Endothelial cell of umbilical vein (primary cell): Measurements from ENCODE around the gene MRPS14. TPM values are rescaled to one million over a fixed set of nuclear protein-coding genes. Genes with fewer than 3 reads are reported as not detected.

Experiments used
- BruUV-seq: library from RNA; stranded (reverse); fragments of 400-500 nt; replicated peaks from 2 replicates; lab custom pipeline; 2021; lab: Mats Ljungman, UMichigan
- CTCF ChIA-PET: fragments of 300-600, 350-600 bp; sonication (Branson Sonifier 250); formaldehyde crosslinking; loops from one replicate; lab custom pipeline; 2021; ENCODE audit warnings: antibody characterized with exemption, inconsistent platforms; lab: Charles Lee
- POLR2A ChIA-PET: fragments of 300-600, 350-600 bp; sonication (Branson Sonifier 250); formaldehyde crosslinking; loops from one replicate; lab custom pipeline; 2021; ENCODE audit warnings: antibody characterized with exemption, inconsistent platforms; lab: Charles Lee
- DNase-seq: peaks from one replicate; pipeline ENCODE4 v3.0.0-alpha.2; 2011; ENCODE audit warnings: low read depth, low spot score
- FAIRE-seq: peaks from 2 replicates; lab custom pipeline; 2011; peaks lifted over from hg19 to GRCh38; lab: Jason Lieb, UNC
- H2AFZ ChIP-seq: 2 replicates; pipeline ENCODE4 v1.6.0; 2012; ENCODE audit warnings: low read depth, low read length, control low read depth, inconsistent platforms
- H3K27ac ChIP-seq: 2 replicates; pipeline ENCODE4 v1.5.1; 2011; ENCODE audit warnings: low read depth, mild to moderate bottlenecking, control low read depth, low read length, moderate library complexity; ENCODE audit not compliant: insufficient read depth
- H3K27me3 ChIP-seq, 2 experiments: 2 replicates each; pipeline versions ENCODE4 v1.6.0 to v1.6.1; 2011; ENCODE audit warnings: low read length in 2 of 2, mixed read lengths in 1 of 2; ENCODE audit not compliant: control insufficient read depth in 2 of 2, insufficient read depth in 2 of 2
- H3K36me3 ChIP-seq, 2 experiments: 2 replicates in 1 of 2; 3 replicates in 1 of 2; pipeline ENCODE4 v1.5.1; 2011; ENCODE audit warnings: low read length in 2 of 2, mild to moderate bottlenecking in 1 of 2, moderate library complexity in 1 of 2; ENCODE audit not compliant: control insufficient read depth in 2 of 2, insufficient read depth in 2 of 2; ENCODE audit errors: extremely low read depth in 1 of 2
- H3K4me1 ChIP-seq: 3 replicates; pipeline ENCODE4 v1.5.1; 2011; ENCODE audit warnings: mild to moderate bottlenecking, low read length; ENCODE audit not compliant: control insufficient read depth, insufficient read depth; ENCODE audit errors: extremely low read depth
- H3K4me2 ChIP-seq: 2 replicates; pipeline ENCODE4 v1.6.1; 2011; ENCODE audit warnings: low read length, control low read depth, mixed read lengths; ENCODE audit not compliant: insufficient read depth
- H3K4me3 ChIP-seq, 3 experiments: fragments of 200-600 bp in 1 of 3; sonication (generic), shearing (Covaris generic) in 1 of 3; replicated peaks in 1 of 3; 2 replicates each; pipeline ENCODE4 v1.5.1; 2011 to 2016; ENCODE audit warnings: control low read depth in 3 of 3, low read length in 3 of 3, mild to moderate bottlenecking in 2 of 3, inconsistent platforms in 1 of 3, low read depth in 1 of 3, moderate library complexity in 1 of 3; ENCODE audit not compliant: insufficient read depth in 1 of 3
- H3K79me2 ChIP-seq: 2 replicates; pipeline ENCODE4 v1.6.0; 2012; ENCODE audit warnings: low read length, inconsistent platforms; ENCODE audit not compliant: control insufficient read depth, insufficient read depth
- H3K9ac ChIP-seq: replicated peaks from 2 replicates; pipeline ENCODE3; 2011; ENCODE audit warnings: low read length, control low read depth; ENCODE audit not compliant: insufficient read depth; ENCODE audit errors: extremely low read depth
- H3K9me1 ChIP-seq: replicated peaks from 3 replicates; pipeline ENCODE4 v1.6.0; 2011; ENCODE audit warnings: mild to moderate bottlenecking, low read length; ENCODE audit not compliant: control insufficient read depth, insufficient read depth; ENCODE audit errors: extremely low read depth
- H3K9me3 ChIP-seq: replicated peaks from 2 replicates; pipeline ENCODE4 v1.5.1; 2012; ENCODE audit warnings: low read length, inconsistent platforms; ENCODE audit not compliant: control insufficient read depth, insufficient read depth
- H4K20me1 ChIP-seq: replicated peaks from 2 replicates; pipeline ENCODE3; 2011; ENCODE audit warnings: mild to moderate bottlenecking, low read length; ENCODE audit not compliant: control insufficient read depth, insufficient read depth; ENCODE audit errors: extremely low read depth
- CTCF ChIP-seq, 2 donors: IDR thresholded peaks; 1 replicate in 1 of 2; 2 replicates in 1 of 2; pipeline ENCODE4 v1.5.1; 2011; ENCODE audit warnings: low read length in 2 of 2, mild to moderate bottlenecking in 2 of 2, moderate library complexity in 2 of 2, control low read depth in 1 of 2, inconsistent platforms in 1 of 2, low read depth in 1 of 2; ENCODE audit not compliant: insufficient read depth in 1 of 2; ENCODE audit errors: extremely low read depth in 1 of 2
- EZH2 ChIP-seq: IDR thresholded peaks from 2 replicates; pipeline ENCODE4 v1.6.1; 2012; ENCODE audit warnings: borderline replicate concordance, low read depth, mild to moderate bottlenecking, moderate library complexity, low read length, inconsistent platforms; ENCODE audit not compliant: severe bottlenecking
- FOS ChIP-seq: IDR thresholded peaks from 2 replicates; pipeline ENCODE4 v1.6.1; 2011; ENCODE audit warnings: mild to moderate bottlenecking, low read length, moderate library complexity, borderline replicate concordance; ENCODE audit not compliant: insufficient read depth
- GATA2 ChIP-seq: IDR thresholded peaks from 2 replicates; pipeline ENCODE4 v1.7.0; 2011; ENCODE audit warnings: low read depth, mild to moderate bottlenecking, moderate library complexity, mixed read lengths, low read length; ENCODE audit not compliant: insufficient read length, insufficient read depth
- JUN ChIP-seq: IDR thresholded peaks from 2 replicates; pipeline ENCODE4 v1.6.1; 2011; ENCODE audit warnings: borderline replicate concordance, low read depth; ENCODE audit not compliant: insufficient read length, insufficient read depth
- MAX ChIP-seq: IDR thresholded peaks from 2 replicates; pipeline ENCODE4 v1.6.1; 2011; ENCODE audit not compliant: insufficient read depth, insufficient read length
- MYC ChIP-seq: IDR thresholded peaks from one replicate; pipeline ENCODE4 v1.6.1; 2011; ENCODE audit warnings: mild to moderate bottlenecking, low read depth, low read length
- POLR2A ChIP-seq: IDR thresholded peaks from 2 replicates; pipeline ENCODE4 v1.6.1; 2012; ENCODE audit warnings: low read depth, mild to moderate bottlenecking, control low read depth, low read length
- POLR2AphosphoS5 ChIP-seq: IDR thresholded peaks from 2 replicates; pipeline ENCODE4 v1.6.1; 2012; ENCODE audit warnings: low read depth, mild to moderate bottlenecking, control low read depth, low read length, moderate library complexity; ENCODE audit not compliant: insufficient read depth
- dilution Hi-C: fragments of 300-500 bp; cut with MboI; formaldehyde crosslinking; loops from one replicate; pipeline ENCODE4 v1.15.0; 2019; ENCODE audit warnings: low sequenced_read_pairs; ENCODE audit not compliant: extremely low pct_ligation_motif_present
- intact Hi-C: fragments of 100-400 bp; cut with micrococcal nuclease; formaldehyde crosslinking; loops from one replicate; pipeline ENCODE4 v1.10.0; 2022
- polyA plus RNA-seq, 4 experiments: library from polyadenylated mRNA; depleted of rRNA in 3 of 4; stranded (reverse) in 3 of 4; unstranded in 1 of 4; fragments of >200 nt; gene quantifications; 2 replicates each; pipeline versions ENCODE4 v1.2.1 to v1.2.3, GENCODE V29; 2011 to 2012; ENCODE audit warnings: missing spikeins in 1 of 4
- small RNA-seq: library from RNA; depleted of rRNA; stranded (forward); fragments of <200 nt; gene quantifications from one replicate; pipeline ENCODE3, GENCODE V24; 2012; ENCODE audit warnings: low replicate concordance, low read depth; ENCODE audit not compliant: insufficient read depth, insufficient read length
- total RNA-seq: library from RNA; stranded (reverse); gene quantifications from 2 replicates; pipeline ENCODE4 v1.2.3, GENCODE V29; 2021

MRPS14 gene
- total and polyA plus RNA-seq, 2 donors (not counting 3 experiments of a cell fraction or from before 2014, with no cell fraction given): 29.5 to 31.8 TPM

- intact Hi-C loops (no loop called here), dilution Hi-C loops (no loop called here)
- POLR2A ChIA-PET: no interaction called here
- no peak overlapping the region for H3K9ac ChIP-seq
- no peak for TF ChIP-seq CTCF (IDR thresholded peaks at IDR 0.05; ENCODE audit: extremely low read depth in 1 of 2, insufficient read depth in 1 of 2, low read depth in 1 of 2, low read length in 2 of 2)
- no peak for TF ChIP-seq GATA2
- TF ChIP-seq POLR2A: no peak
- no peak for TF ChIP-seq FOS
- TF ChIP-seq MAX: no peak
- TF ChIP-seq MYC: no peak
- no peak for TF ChIP-seq POLR2AphosphoS5
- TF ChIP-seq EZH2: no peak
- no peak for TF ChIP-seq JUN
- H4K20me1 ChIP-seq: no peaks in the 10 kb centered on the region
- H3K36me3 ChIP-seq: no peaks in the 10 kb centered on the region
- peaks cover 19% of the 10 kb centered on the region for H3K4me1 ChIP-seq
- no TSS peak for BruUV-seq
- H2AFZ ChIP-seq: no peak overlapping the region
- H3K79me2 ChIP-seq: no peaks in the 10 kb centered on the region
- H3K4me3 ChIP-seq: no peak overlapping the region
- no peak for FAIRE-seq
- DNase-seq: no peak
- no peak overlapping the region for H3K27ac ChIP-seq
- no peaks in the 10 kb centered on the region for H3K9me1 ChIP-seq
- no peak overlapping the region for H3K4me2 ChIP-seq
- H3K9me3 ChIP-seq: no peaks in the 10 kb centered on the region
- no peaks in the 10 kb centered on the region for H3K27me3 ChIP-seq
- CTCF ChIA-PET: interaction anchor here (1.0 kb wide), 1 partner anchor 15 kb away, joined by 3 read pairs; no protein-coding TSS in a partner anchor
These were observed 59.6 kb downstream of the MRPS14 start for GRCh38 chr1:174963529-174964125.

Small RNA genes within 50 kb of the gene (small RNA-seq; reads per million reads assigned to genes)
- gene RF00019 (not detected), gene RNU6-307P (not detected)

Other genes with a start within 250 kb of the MRPS14 start
- 149 and 173 TPM in 2 replicates for gene CACYBP, start 23.5 kb downstream of the MRPS14 start, total RNA-seq
- gene CACYBP, start 23.5 kb downstream of the MRPS14 start, polyA plus RNA-seq: 14.7 and 29.5 TPM in 2 replicates
- gene TNN, start 44.4 kb upstream of the MRPS14 start, total RNA-seq: not detected in 2 replicates
- not detected in 2 replicates for gene TNN, start 44.4 kb upstream of the MRPS14 start, polyA plus RNA-seq
- gene KIAA0040, start 169.4 kb upstream of the MRPS14 start, total RNA-seq: 10.9 and 21.5 TPM in 2 replicates
- 7.3 and 8.3 TPM in 2 replicates for gene KIAA0040, start 169.4 kb upstream of the MRPS14 start, polyA plus RNA-seq